ENCODE results near the gene H2BK1.

- TF ChIP-seq CTCF (IDR thresholded peaks at IDR 0.05) (no peak), ZFX (IDR thresholded peaks at IDR 0.05; ENCODE audit: borderline replicate concordance) (no peak)
Observed at GRCh38 chr7:151238924-151239836, 28.9 kb upstream of the H2BK1 start.

Data from 22Rv1 (cell line).